ENCODE measurements around the gene SLC35F1. TPM values are rescaled to one million over a fixed set of nuclear protein-coding genes. Genes with fewer than 3 reads are reported as not detected.

Gene SLC35F1
- total RNA-seq, 1 experiment from 2014 or later: not detected

- no TSS peak for BruUV-seq (replicated peaks)
- Mint-ChIP-seq H3K27ac (ENCODE audit: low read depth, unreplicated experiment) (no peak overlapping the region), H3K27me3 (ENCODE audit: insufficient read depth, unreplicated experiment) (no peaks in the 10 kb centered on the region), H3K36me3 (ENCODE audit: insufficient read depth, unreplicated experiment) (no peaks in the 10 kb centered on the region), H3K9me3 (ENCODE audit: unreplicated experiment) (no peaks in the 10 kb centered on the region), H3K4me1 (ENCODE audit: insufficient read depth, unreplicated experiment) (no peaks in the 10 kb centered on the region), H3K4me3 (ENCODE audit: unreplicated experiment) (no peak overlapping the region)
- no peak for TF ChIP-seq CTCF (IDR thresholded peaks at IDR 0.05; ENCODE audit: unreplicated experiment)
- no peak for DNase-seq (ENCODE audit: unreplicated experiment)
- CTCF ChIA-PET: no interaction called here
- POLR2A ChIA-PET: no interaction called here
- intact Hi-C loops (cut with micrococcal nuclease): no loop called here
These were observed 392.4 kb downstream of the SLC35F1 start for GRCh38 chr6:118299457-118299856.

GRCh38 chr6:118304321-118304720, 397.3 kb downstream of the SLC35F1 start:
- H3K4me1 Mint-ChIP-seq (ENCODE audit: insufficient read depth, unreplicated experiment): no peaks in the 10 kb centered on the region
- no peaks in the 10 kb centered on the region for H3K9me3 Mint-ChIP-seq (ENCODE audit: unreplicated experiment)
- no peak for DNase-seq (ENCODE audit: unreplicated experiment)
- no peak overlapping the region for H3K4me3 Mint-ChIP-seq (ENCODE audit: unreplicated experiment)
- no peak for TF ChIP-seq CTCF (IDR thresholded peaks at IDR 0.05; ENCODE audit: unreplicated experiment)
- H3K27ac Mint-ChIP-seq (ENCODE audit: low read depth, unreplicated experiment): no peak overlapping the region
- no peaks in the 10 kb centered on the region for H3K27me3 Mint-ChIP-seq (ENCODE audit: insufficient read depth, unreplicated experiment)
- no TSS peak for BruUV-seq (replicated peaks)
- ChIA-PET POLR2A (no interaction called here), CTCF (no interaction called here)
- intact Hi-C loops (cut with micrococcal nuclease): no loop called here
- H3K36me3 Mint-ChIP-seq (ENCODE audit: insufficient read depth, unreplicated experiment): no peaks in the 10 kb centered on the region

- ChIA-PET CTCF (no interaction called here), POLR2A (no interaction called here)
- BruUV-seq (replicated peaks): no TSS peak
- H3K27me3 Mint-ChIP-seq (ENCODE audit: insufficient read depth, unreplicated experiment): no peaks in the 10 kb centered on the region
- no peaks in the 10 kb centered on the region for H3K4me1 Mint-ChIP-seq (ENCODE audit: insufficient read depth, unreplicated experiment)
- no peak overlapping the region for H3K4me3 Mint-ChIP-seq (ENCODE audit: unreplicated experiment)
- H3K27ac Mint-ChIP-seq (ENCODE audit: low read depth, unreplicated experiment): no peak overlapping the region
- no peak for TF ChIP-seq CTCF (IDR thresholded peaks at IDR 0.05; ENCODE audit: unreplicated experiment)
- H3K36me3 Mint-ChIP-seq (ENCODE audit: insufficient read depth, unreplicated experiment): no peaks in the 10 kb centered on the region
- no peaks in the 10 kb centered on the region for H3K9me3 Mint-ChIP-seq (ENCODE audit: unreplicated experiment)
- intact Hi-C loops (cut with micrococcal nuclease): no loop called here
- DNase-seq (ENCODE audit: unreplicated experiment): no peak
These were observed 398.0 kb downstream of the SLC35F1 start for GRCh38 chr6:118305081-118305480.

GRCh38 chr6:118306392-118307238, 399.6 kb downstream of the SLC35F1 start:
- intact Hi-C loops (cut with micrococcal nuclease): no loop called here
- no TSS peak for BruUV-seq (replicated peaks)
- Mint-ChIP-seq H3K4me1 (ENCODE audit: insufficient read depth, unreplicated experiment) (no peaks in the 10 kb centered on the region), H3K27me3 (ENCODE audit: insufficient read depth, unreplicated experiment) (no peaks in the 10 kb centered on the region), H3K4me3 (ENCODE audit: unreplicated experiment) (no peak overlapping the region), H3K36me3 (ENCODE audit: insufficient read depth, unreplicated experiment) (no peaks in the 10 kb centered on the region), H3K27ac (ENCODE audit: low read depth, unreplicated experiment) (no peak overlapping the region), H3K9me3 (ENCODE audit: unreplicated experiment) (no peaks in the 10 kb centered on the region)
- ChIA-PET POLR2A (no interaction called here), CTCF (interaction anchor here (0.7 kb wide), 2 partner anchors 35 to 63 kb away, joined by 3 to 4 read pairs; no protein-coding TSS in a partner anchor)
- DNase-seq (ENCODE audit: unreplicated experiment): no peak
- no peak for TF ChIP-seq CTCF (IDR thresholded peaks at IDR 0.05; ENCODE audit: unreplicated experiment)
